Suprapubic skin (tissue), 3 donors: Measurements from ENCODE around the gene OPA3.

ENCODE experiments used
- EP300 ChIP-seq: sonication (generic); formaldehyde crosslinking; IDR thresholded peaks from one replicate; pipeline ENCODE4 v1.6.1; 2017; ENCODE audit warnings: antibody characterized with exemption
- POLR2A ChIP-seq, 2 donors: fragments of 450-650 bp; IDR thresholded peaks; one replicate each; pipeline ENCODE4 v1.6.1; 2017; ENCODE audit warnings: antibody characterized with exemption in 2 of 2, mild to moderate bottlenecking in 2 of 2, moderate library complexity in 2 of 2
- TF ChIP-seq, protein P1 (sequence below), 2 donors: fragments of 200-600 bp in 1 of 2; fragments of 450-650 bp in 1 of 2; sonication (generic) in 1 of 2; IDR thresholded peaks; one replicate each; pipeline ENCODE4 v1.5.1; 2016 to 2019; ENCODE audit warnings: antibody characterized with exemption in 2 of 2, mild to moderate bottlenecking in 1 of 2, moderate library complexity in 1 of 2

DNA sequence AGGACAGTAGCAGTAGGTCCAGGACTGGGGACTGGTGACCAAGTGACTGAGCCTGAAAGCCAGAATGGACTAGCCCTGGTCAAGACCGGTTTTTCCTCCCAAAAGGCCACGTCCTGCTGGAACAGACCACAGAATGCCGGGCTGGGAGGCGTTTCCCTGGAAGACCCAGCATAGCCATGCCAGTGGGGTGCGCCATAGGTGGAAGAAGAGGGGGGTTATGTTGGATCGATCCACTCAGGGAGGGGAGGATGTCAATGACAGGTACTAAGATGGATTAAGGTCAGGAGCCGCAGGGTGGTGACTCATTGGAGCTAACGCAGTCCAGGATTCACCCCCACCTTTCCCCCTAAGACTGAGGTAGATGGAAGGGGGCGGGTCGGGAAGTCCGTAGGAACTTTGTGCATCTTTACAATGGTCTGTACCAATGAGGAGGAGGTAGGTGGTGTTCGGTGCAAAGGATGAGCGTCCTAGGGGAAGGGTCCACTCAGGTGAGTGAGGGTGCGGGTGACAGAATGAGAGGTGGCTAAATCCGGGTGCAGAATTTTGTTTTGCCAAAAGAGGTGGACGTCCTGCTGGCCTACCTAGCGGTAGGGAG is 56.4 kb downstream of the OPA3 start:
- no peak for TF ChIP-seq POLR2A (IDR thresholded peaks at IDR 0.05)
- TF ChIP-seq, protein P1, sequence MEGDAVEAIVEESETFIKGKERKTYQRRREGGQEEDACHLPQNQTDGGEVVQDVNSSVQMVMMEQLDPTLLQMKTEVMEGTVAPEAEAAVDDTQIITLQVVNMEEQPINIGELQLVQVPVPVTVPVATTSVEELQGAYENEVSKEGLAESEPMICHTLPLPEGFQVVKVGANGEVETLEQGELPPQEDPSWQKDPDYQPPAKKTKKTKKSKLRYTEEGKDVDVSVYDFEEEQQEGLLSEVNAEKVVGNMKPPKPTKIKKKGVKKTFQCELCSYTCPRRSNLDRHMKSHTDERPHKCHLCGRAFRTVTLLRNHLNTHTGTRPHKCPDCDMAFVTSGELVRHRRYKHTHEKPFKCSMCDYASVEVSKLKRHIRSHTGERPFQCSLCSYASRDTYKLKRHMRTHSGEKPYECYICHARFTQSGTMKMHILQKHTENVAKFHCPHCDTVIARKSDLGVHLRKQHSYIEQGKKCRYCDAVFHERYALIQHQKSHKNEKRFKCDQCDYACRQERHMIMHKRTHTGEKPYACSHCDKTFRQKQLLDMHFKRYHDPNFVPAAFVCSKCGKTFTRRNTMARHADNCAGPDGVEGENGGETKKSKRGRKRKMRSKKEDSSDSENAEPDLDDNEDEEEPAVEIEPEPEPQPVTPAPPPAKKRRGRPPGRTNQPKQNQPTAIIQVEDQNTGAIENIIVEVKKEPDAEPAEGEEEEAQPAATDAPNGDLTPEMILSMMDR (IDR thresholded peaks at IDR 0.05): no peak
- TF ChIP-seq EP300: no peak
